H1 (cell line): ENCODE results near the gene MRPS15. TPM values are rescaled to one million over a fixed set of nuclear protein-coding genes. Genes with fewer than 3 reads are reported as not detected.

ENCODE experiments used
- CHD2 ChIP-seq: IDR thresholded peaks from 2 replicates; pipeline ENCODE4 v1.6.1; 2012; ENCODE audit warnings: low read length, improper control_type of control experiment
- CREB1 ChIP-seq: IDR thresholded peaks from 2 replicates; pipeline ENCODE4 v1.6.1; 2012; ENCODE audit warnings: inconsistent platforms
- NANOG ChIP-seq: IDR thresholded peaks from 2 replicates; pipeline ENCODE4 v1.6.1; 2011; ENCODE audit warnings: low read length, low read depth, mild to moderate bottlenecking, inconsistent platforms; ENCODE audit not compliant: insufficient read depth, poor library complexity, severe bottlenecking
- RAD21 ChIP-seq, 2 experiments: IDR thresholded peaks in 1 of 2; conservative IDR thresholded peaks in 1 of 2; 2 replicates each; pipeline ENCODE4 v1.6.1; 2011; ENCODE audit warnings: low read depth in 2 of 2, low read length in 2 of 2, improper control_type of control experiment in 1 of 2, inconsistent platforms in 1 of 2, mild to moderate bottlenecking in 1 of 2, moderate library complexity in 1 of 2
- RBBP5 ChIP-seq: IDR thresholded peaks from 2 replicates; pipeline ENCODE4 v1.7.1; 2012; ENCODE audit warnings: low read depth, mild to moderate bottlenecking, inconsistent platforms, low read length, moderate library complexity, borderline replicate concordance
- polyA plus RNA-seq, 7 experiments: library from polyadenylated mRNA; depleted of rRNA in 3 of 7; stranded (reverse) in 5 of 7; unstranded in 2 of 7; fragments of >200 nt in 5 of 7; fragments of 200-250 nt in 2 of 7; gene quantifications; 1 replicate in 5 of 7; 2 replicates in 1 of 7; 4 replicates in 1 of 7; pipeline versions ENCODE4 v1.2.1 to v1.2.3, GENCODE V29; 2011 to 2013; ENCODE audit warnings: missing spikeins in 2 of 7, mixed read lengths in 2 of 7
- total RNA-seq: library from RNA; stranded (reverse); fragmentation: NEBNext Ultra II Directional; extraction: Animal tissue kit (Norgen Biotek cat#: 25700); gene quantifications from 2 replicates; pipeline ENCODE4 v1.2.1, GENCODE V29; 2021

Gene MRPS15
- total and polyA plus RNA-seq, 2 of the 8 experiments (the other 6 are each of a cell fraction or from before 2014, with no cell fraction given) = 53.6 to 129 TPM

GRCh38 chr1:36466370-36467026 is 2.3 kb upstream of the MRPS15 start (continued):
- TF ChIP-seq RAD21 (IDR thresholded peaks at IDR 0.05 in 1 of 2, conservative IDR thresholded peaks at IDR 0.05 in 1 of 2; ENCODE audit: low read depth in 2 of 2, low read length in 2 of 2) (no peak), NANOG (no peak), CHD2 (no peak), CREB1 (no peak), RBBP5 (no peak)
